Stimulated activated naive CD8-positive, alpha-beta T cell treated with anti-CD3 and anti-CD28 coated beads, Interleukin-15, Interleukin-2, amounts not matched to agents 100 U/mL and 50 U/mL, for 24 hours (primary cell): Measurements from ENCODE around the gene CAPG.
A peak's percentile ranks its signal among the peaks of the same experiment; 100 is the strongest.
"Not testable (repeated sequence)": the region's sequence is repeated elsewhere in the genome, so short reads cannot be mapped to it uniquely, and the experiment has no call there.

ENCODE experiments used
- ATAC-seq: fragments of 150-1000 bp; cut with Tn5 transposase; one replicate; pipeline ENCODE4 v1.10.0; 2021
- DNase-seq: peaks from one replicate; pipeline ENCODE4 v3.0.0; 2021

Gene CAPG

GRCh38 chr2:85409845-85410583 lies at the start of gene CAPG:
TSS of gene CAPG (minus strand) at chr2:85410366. CDS start at chr2:85402145, 8,221 bp downstream.
- peak; percentile 72 for DNase-seq
- ATAC-seq = peak; percentile 17

GRCh38 chr2:85459771-85460170 lies 49.6 kb upstream of the CAPG start:
- no peak for DNase-seq
- no peak for ATAC-seq

GRCh38 chr2:85458601-85459563 lies 48.7 kb upstream of the CAPG start:
- no peak for ATAC-seq

GRCh38 chr2:85457877-85458316 lies 47.7 kb upstream of the CAPG start:
- DNase-seq (no peak), ATAC-seq (no peak)

More at GRCh38 chr2:85458601-85459563, 48.7 kb upstream of the CAPG start:
- peak; percentile 13 for DNase-seq

- DNase-seq (no peak), ATAC-seq (no peak)
These were observed 46.9 kb upstream of the CAPG start for GRCh38 chr2:85457043-85457442.

- DNase-seq = no peak
- ATAC-seq = no peak
These were observed 45.5 kb upstream of the CAPG start for GRCh38 chr2:85455552-85456090.

GRCh38 chr2:85453571-85453970 lies 43.4 kb upstream of the CAPG start:
- DNase-seq (no peak), ATAC-seq (no peak)

- ATAC-seq = no peak
- DNase-seq = no peak
These were observed 42.1 kb upstream of the CAPG start for GRCh38 chr2:85452237-85452636.

- ATAC-seq = no peak
- DNase-seq = no peak
These were observed 39.0 kb upstream of the CAPG start for GRCh38 chr2:85449214-85449588.

- ATAC-seq (no peak), DNase-seq (no peak)
These were observed 38.5 kb upstream of the CAPG start for GRCh38 chr2:85448461-85449213.

- no peak for ATAC-seq
- no peak for DNase-seq
These were observed 37.0 kb upstream of the CAPG start for GRCh38 chr2:85447222-85447585.

GRCh38 chr2:85446296-85447221 lies 36.4 kb upstream of the CAPG start:
- ATAC-seq = peak; percentile 52

GRCh38 chr2:85445316-85446295 lies 35.4 kb upstream of the CAPG start:
- ATAC-seq (peak; percentile 11), DNase-seq (no peak)

More at GRCh38 chr2:85446296-85447221, 36.4 kb upstream of the CAPG start:
- no peak for DNase-seq

GRCh38 chr2:85444629-85445172 lies 34.5 kb upstream of the CAPG start:
- no peak for DNase-seq

GRCh38 chr2:85441864-85442263 lies 31.7 kb upstream of the CAPG start:
- DNase-seq = no peak
- no peak for ATAC-seq

More at GRCh38 chr2:85444629-85445172, 34.5 kb upstream of the CAPG start:
- no peak for ATAC-seq

- DNase-seq = no peak
These were observed 30.6 kb upstream of the CAPG start for GRCh38 chr2:85440729-85441128.

GRCh38 chr2:85439986-85440385 lies 29.8 kb upstream of the CAPG start:
- DNase-seq = no peak
- no peak for ATAC-seq

More at GRCh38 chr2:85440729-85441128, 30.6 kb upstream of the CAPG start:
- no peak for ATAC-seq

- not testable (repeated sequence) for DNase-seq, ATAC-seq
These were observed 29.4 kb upstream of the CAPG start for GRCh38 chr2:85439569-85439968.

- DNase-seq = no peak
These were observed 28.9 kb upstream of the CAPG start for GRCh38 chr2:85439025-85439472.

More at GRCh38 chr2:85439025-85439472, 28.9 kb upstream of the CAPG start:
- no peak for ATAC-seq
